ENCODE measurements around the gene KIF2A. TPM values are rescaled to one million over a fixed set of nuclear protein-coding genes. Genes with fewer than 3 reads are reported as not detected.

KIF2A gene
- polyA plus RNA-seq, 1 donor (not counting 4 experiments of a cell fraction or from before 2014, with no cell fraction given), result 34.8 TPM

- H3K36me3 ChIP-seq (ENCODE audit: control insufficient read depth in 2 of 2, extremely low read depth in 1 of 2, insufficient read depth in 2 of 2, low read length in 2 of 2), result peaks cover 0 to 7% of the 10 kb centered on the region in 2 experiments
- dilution Hi-C loops (cut with MboI; ENCODE audit: extremely low pct_ligation_motif_present, low sequenced_read_pairs), result no loop called here
These were observed 65.4 kb downstream of the KIF2A start for GRCh38 chr5:62371409-62371808.

DNA sequence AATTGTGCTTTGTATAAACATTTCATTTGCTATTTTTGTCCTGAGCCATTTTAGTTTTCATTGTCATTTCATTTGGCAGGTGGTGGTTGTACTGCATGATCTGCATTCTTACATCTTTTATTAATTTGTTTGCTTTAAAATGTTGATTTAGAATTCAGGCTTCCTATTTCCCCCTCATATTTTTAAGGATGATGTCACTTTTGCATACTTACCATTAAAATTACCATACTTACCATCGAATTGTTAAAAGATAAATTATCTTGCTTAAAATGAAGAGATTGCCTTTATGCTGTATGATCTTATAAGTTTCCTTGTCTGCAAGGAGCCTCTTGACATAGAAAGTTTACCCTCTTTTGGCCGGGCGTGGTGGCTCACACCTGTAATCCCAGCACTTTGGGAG is 66.6 kb downstream of the KIF2A start:
- no peaks in the 10 kb centered on the region for H3K9me1 ChIP-seq (ENCODE audit: control insufficient read depth, extremely low read depth, insufficient read depth, low read length)
- no peak for FAIRE-seq
- H2AFZ ChIP-seq (ENCODE audit: control insufficient read depth, low read length), result no peak overlapping the region
- no peaks in the 10 kb centered on the region for H4K20me1 ChIP-seq (ENCODE audit: control insufficient read depth, extremely low read depth, insufficient read depth, low read length)
- no peak overlapping the region for H3K4me3 ChIP-seq (ENCODE audit: control insufficient read depth in 2 of 3, extremely low read depth in 1 of 3, insufficient read depth in 2 of 3, low read depth in 1 of 3, low read length in 3 of 3)
- H3K4me1 ChIP-seq (ENCODE audit: control insufficient read depth, extremely low read depth, insufficient read depth, low read length), result peaks cover 9% of the 10 kb centered on the region
- dilution Hi-C loops (cut with MboI; ENCODE audit: extremely low pct_ligation_motif_present, low sequenced_read_pairs), result no loop called here
- peaks cover 0 to 7% of the 10 kb centered on the region in 2 experiments for H3K36me3 ChIP-seq (ENCODE audit: control insufficient read depth in 2 of 2, extremely low read depth in 1 of 2, insufficient read depth in 2 of 2, low read length in 2 of 2)
- H3K27me3 ChIP-seq (ENCODE audit: control insufficient read depth, extremely low read depth, insufficient read depth, low read length), result no peaks in the 10 kb centered on the region
- no peak for DNase-seq (ENCODE audit: low read depth, low spot score)
- no peaks in the 10 kb centered on the region for H3K79me2 ChIP-seq (ENCODE audit: control insufficient read depth, insufficient read depth, low read length)
- H3K9me3 ChIP-seq (ENCODE audit: control insufficient read depth, low read depth, low read length), result no peaks in the 10 kb centered on the region
- no peak overlapping the region for H3K4me2 ChIP-seq (ENCODE audit: control insufficient read depth, extremely low read depth, insufficient read depth, low read depth, low read length)
- H3K27ac ChIP-seq (ENCODE audit: control insufficient read depth, insufficient read depth, low read length), result no peak overlapping the region
- no peak overlapping the region for H3K9ac ChIP-seq (ENCODE audit: control insufficient read depth, extremely low read depth, insufficient read depth, low read length)
- no peak for TF ChIP-seq EZH2 (IDR thresholded peaks at IDR 0.05; ENCODE audit: low read length)
- TF ChIP-seq CTCF (optimal IDR thresholded peaks at IDR 0.05 in 1 of 3, IDR thresholded peaks at IDR 0.05 in 1 of 3, conservative IDR thresholded peaks at IDR 0.05 in 1 of 3; ENCODE audit: extremely low read depth in 1 of 3, insufficient read depth in 2 of 3, low read length in 3 of 3), result no peak

More at GRCh38 chr5:62371409-62371808, 65.4 kb downstream of the KIF2A start:
- FAIRE-seq, result no peak
- no peak for DNase-seq (ENCODE audit: low read depth, low spot score)
- TF ChIP-seq CTCF (optimal IDR thresholded peaks at IDR 0.05 in 1 of 3, IDR thresholded peaks at IDR 0.05 in 1 of 3, conservative IDR thresholded peaks at IDR 0.05 in 1 of 3; ENCODE audit: extremely low read depth in 1 of 3, insufficient read depth in 2 of 3, low read length in 3 of 3), result no peak
- TF ChIP-seq EZH2 (IDR thresholded peaks at IDR 0.05; ENCODE audit: low read length), result no peak
- Histone ChIP-seq H3K79me2 (ENCODE audit: control insufficient read depth, insufficient read depth, low read length) (no peaks in the 10 kb centered on the region), H3K4me1 (ENCODE audit: control insufficient read depth, extremely low read depth, insufficient read depth, low read length) (peaks cover 9% of the 10 kb centered on the region), H3K9me3 (ENCODE audit: control insufficient read depth, low read depth, low read length) (no peaks in the 10 kb centered on the region), H3K27me3 (ENCODE audit: control insufficient read depth, extremely low read depth, insufficient read depth, low read length) (no peaks in the 10 kb centered on the region), H3K4me2 (ENCODE audit: control insufficient read depth, extremely low read depth, insufficient read depth, low read depth, low read length) (no peak overlapping the region), H4K20me1 (ENCODE audit: control insufficient read depth, extremely low read depth, insufficient read depth, low read length) (no peaks in the 10 kb centered on the region), H3K9me1 (ENCODE audit: control insufficient read depth, extremely low read depth, insufficient read depth, low read length) (no peaks in the 10 kb centered on the region), H3K27ac (ENCODE audit: control insufficient read depth, insufficient read depth, low read length) (no peak overlapping the region), H2AFZ (ENCODE audit: control insufficient read depth, low read length) (no peak overlapping the region), H3K9ac (ENCODE audit: control insufficient read depth, extremely low read depth, insufficient read depth, low read length) (no peak overlapping the region), H3K4me3 (ENCODE audit: control insufficient read depth in 2 of 3, extremely low read depth in 1 of 3, insufficient read depth in 2 of 3, low read depth in 1 of 3, low read length in 3 of 3) (no peak overlapping the region)
